NCI-H1436 treated with DMSO at 0.1 percent for 48 hours (cell line): ENCODE data around the gene MRPS18A.
"Not testable (repeated sequence)": the region's sequence is repeated elsewhere in the genome, so short reads cannot be mapped to it uniquely, and the experiment has no call there.

Experiments used
- DNase-seq: peaks from one replicate; lab custom pipeline; 2025; lab: John Stamatoyannopoulos, UW

The MRPS18A gene

DNA sequence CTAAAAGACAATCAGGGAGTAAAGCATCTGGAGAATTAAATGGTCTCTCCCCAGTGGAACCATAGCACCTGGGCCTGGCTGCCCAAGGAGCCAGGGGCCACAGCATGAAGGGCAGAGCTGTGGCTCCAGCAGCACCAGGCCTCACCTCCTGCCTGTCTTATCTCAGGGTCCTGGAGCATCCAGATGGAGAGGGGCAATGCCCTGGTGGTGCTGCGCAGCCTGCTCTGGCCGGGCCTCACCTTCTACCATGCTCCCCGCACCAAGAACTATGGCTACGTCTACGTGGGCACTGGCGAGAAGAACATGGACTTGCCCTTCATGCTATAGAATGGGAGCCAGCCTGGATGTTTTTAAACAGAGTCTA lies 17.0 kb downstream of the MRPS18A start:
- DNase-seq, result no peak

DNA sequence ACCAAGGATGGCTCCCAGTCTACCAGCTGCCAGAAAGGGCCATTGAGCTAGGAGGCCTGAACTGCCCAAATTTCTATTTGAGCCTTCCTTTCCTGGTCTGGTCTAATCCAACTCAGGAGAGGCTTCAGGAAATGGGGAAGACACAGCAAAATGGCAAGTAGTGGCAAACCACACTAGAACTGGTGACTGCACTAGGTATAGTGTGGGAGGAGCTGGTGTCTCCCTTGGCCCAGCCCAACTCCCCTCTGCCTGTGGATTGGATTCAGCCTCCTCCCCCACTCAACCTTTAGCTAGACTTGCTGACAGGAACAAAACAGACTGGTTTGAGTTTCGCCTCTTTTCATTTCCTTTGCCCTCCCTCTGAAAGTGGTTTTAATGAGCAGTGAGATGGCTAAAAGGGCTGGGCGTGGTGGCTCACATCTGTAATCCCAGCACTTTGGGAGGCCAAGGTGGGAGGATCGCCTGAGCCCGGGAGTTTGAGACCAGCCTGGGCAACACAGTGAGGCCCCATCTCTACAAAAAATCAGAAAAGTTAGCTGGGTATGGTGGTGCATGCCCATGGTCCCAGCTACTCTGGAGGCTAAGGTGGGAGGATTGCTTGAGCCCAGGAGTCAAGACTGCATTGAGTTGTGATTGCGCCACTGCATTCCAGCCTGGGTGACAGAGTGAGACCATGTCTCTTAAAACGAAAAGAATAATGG lies 17.5 kb downstream of the MRPS18A start:
- no peak for DNase-seq

DNA sequence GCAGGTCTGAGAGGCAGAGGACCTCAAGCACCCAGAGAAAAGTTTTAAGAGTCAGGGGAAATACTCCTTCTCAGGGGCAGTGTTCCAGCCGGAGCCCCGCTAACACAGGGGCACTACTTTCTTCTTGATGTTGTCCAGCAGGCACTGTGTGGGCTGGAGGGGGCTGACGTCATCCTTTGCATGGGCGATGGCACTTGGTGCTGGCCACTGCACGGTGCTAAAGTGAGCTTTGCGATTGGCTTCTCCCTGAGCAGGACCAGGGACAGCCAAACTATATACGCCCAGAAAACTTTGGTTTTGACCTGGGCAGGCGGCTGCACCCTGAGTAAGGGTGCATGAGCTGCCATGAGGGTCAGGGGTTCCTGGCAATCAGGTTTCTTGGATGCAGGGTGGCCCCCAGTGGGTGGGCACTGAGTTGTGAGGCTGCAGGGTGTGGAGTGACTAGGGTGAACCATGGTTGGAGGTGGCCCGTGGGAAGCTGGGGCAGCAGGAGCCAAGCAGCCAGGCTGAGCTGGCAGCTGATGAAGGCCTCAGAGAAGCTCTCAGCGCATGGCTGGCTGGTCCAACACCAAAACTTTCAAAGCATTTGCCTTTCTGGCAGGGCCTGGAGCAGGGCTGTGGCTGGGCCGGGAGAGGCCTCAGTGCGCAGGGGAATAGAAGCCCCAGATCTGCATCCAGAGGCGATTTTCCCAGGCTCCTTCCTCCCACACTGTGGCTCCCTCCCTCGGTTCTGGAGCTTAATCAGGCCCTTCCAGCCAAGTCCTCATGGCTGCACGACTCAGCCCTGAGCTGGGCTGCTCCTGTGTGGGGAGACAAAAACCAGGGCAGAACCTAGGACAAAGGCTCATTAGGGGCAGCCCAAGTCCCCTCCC lies 18.3 kb downstream of the MRPS18A start:
- no peak for DNase-seq

DNA sequence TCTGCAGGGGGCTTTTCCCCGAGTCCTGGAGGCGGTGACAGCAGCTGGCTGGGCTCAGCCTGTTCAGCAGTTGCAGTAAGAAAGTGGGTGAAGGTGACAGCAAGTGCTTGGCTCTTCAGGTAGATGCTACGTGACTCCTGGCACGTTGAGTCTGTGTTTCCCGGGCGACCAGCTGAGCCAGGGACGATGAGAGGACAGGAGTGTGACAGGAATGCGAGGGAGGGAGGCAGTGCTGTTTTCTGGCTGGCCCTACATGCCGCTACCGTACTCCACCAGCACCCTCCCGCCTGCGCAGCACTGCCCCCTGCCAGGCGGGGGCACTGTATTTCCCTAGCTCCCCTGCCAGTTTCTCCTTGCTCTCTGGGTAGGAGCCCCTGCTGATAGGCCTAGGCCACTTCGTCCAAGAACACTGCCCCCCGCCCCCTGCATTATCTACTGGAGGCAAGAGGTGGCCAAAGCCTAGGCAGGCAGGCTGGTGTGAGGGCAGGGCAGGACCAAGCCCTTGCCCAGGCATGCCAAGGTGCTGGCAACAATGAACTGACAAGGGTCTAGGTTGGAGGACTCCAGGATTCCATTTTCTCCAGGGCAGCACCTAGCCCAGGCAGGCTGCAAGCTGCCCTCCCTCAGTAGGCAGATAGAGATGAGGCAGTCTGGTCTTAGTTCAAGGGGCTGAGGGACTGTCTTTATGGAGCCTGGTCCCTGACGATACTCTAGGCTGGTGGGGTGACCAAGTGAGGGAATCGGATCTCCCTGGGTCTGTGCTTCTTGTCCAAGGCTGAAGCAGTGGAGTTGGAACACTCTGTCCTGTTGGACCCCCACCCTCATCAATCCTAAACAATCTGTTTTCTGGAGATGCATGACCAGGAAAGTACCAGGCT lies 19.2 kb downstream of the MRPS18A start:
- peak; percentile 74 for DNase-seq

DNA sequence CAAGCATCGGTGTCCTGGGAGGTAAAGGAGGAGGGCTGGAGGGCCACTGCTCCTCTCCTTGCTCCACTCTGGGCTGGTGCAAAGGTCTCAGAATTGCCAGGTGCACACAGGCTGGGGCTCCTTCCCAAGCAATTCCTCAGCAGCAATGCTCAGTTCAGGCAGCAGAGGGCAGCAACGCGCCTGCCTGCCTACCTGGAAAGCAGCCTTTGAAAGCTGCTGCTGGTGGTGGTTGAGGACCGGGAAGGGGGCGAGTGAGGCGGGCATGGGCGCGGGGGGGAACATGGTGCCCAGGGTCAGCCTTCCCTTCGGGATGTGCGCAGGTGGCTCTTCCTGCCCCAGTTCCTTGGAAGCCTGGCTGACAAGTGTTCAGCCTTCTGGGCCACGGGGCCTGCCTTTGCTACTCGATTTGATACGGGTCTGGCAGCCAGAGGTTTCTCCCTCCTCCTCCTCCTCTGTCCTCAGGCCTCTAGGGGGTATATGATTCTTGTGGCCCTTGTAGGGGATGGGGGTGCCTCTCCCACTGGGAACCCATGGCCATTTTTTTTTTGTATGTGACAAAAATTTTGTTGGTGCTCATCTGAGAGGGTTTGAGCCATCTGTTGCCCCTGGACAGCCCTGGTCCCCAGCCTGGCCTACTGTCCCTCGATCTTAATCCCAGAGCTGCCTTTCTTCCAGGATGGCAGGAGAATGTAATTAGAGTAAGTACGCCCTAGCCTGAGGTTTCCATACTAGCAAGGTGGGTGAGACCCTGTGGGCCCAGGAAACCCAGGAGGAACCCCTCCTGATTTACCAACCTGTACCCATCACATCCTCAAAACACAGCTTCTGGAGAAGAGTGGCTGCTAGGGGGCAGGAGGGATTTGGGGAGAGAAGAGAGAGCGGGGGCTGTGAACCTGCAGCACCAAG lies 20.1 kb downstream of the MRPS18A start:
- peak; percentile 9 for DNase-seq

DNA sequence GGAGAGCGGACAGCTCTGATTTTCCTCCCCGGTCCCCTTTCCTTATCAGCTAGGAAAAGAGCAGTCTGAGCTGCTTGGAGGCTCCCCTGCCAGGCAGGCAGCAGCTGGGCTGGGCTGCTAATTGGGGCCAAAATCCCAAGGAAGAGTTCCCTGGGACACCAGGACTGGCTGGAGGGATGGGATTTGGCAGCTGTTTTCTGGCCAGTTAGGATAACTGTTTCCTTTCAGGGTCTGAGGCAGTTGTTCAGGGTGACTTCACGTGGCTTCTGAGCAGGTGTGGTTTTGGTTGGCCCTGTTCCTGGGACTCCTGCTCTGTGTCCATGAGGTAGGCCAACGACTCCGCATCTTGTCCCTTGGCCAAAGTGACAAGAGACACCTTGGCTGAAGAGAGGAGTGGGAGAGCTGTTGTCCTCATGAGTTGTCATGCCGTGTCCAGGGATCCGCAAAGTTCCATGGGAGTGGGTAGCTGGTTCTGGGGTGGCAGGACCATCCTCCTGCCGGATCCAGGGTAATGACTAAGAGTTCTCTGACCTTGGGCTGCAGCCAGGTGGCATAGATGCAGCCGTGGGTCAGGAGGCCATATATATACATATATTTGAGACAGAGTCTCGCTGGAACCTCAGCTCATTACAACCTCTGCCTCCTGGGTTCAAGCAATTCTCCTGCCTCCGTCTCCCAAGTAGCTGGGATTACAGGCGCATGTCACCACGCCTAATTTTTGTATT lies 21.2 kb downstream of the MRPS18A start:
- no peak for DNase-seq

DNA sequence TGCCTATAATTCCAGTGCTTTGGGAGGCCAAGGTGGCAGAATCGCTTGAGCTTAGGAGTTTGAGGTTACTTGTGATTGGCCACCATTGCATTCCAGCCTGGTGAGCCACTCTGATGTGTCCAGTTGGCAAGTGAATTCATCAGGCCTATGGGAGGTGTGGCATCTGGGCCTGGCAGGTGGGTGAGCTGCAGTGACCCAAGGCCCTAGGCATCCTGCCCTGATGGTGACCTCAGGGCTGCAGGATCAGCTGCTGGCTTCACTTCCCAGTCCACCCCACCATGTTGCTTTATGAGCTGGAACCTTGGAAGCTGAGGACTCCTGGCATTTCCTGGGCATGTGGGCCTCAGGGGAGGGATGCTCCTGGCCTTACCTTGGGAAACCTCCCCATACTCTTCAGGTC lies 22.2 kb downstream of the MRPS18A start:
- DNase-seq, result no peak

DNA sequence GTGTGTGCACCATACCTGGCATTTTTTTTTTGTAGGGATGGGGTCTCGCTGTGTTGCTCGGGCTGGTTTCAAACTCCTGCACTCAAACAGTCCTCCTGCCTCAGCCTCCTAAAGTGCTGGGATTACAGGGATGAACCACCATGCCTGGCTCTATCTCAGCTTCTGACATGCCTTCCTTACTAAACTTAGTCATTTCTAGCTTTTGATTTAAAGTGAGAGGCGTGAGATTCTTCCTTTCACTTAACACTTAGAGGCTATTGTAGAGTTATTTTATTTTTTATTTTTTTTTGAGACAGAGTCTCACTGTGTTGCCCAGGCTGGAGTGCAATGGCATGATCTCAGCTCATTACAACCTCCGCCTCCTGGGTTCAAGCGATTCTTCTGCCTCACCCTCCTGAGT lies 24.6 kb downstream of the MRPS18A start:
- not testable (repeated sequence) for DNase-seq

DNA sequence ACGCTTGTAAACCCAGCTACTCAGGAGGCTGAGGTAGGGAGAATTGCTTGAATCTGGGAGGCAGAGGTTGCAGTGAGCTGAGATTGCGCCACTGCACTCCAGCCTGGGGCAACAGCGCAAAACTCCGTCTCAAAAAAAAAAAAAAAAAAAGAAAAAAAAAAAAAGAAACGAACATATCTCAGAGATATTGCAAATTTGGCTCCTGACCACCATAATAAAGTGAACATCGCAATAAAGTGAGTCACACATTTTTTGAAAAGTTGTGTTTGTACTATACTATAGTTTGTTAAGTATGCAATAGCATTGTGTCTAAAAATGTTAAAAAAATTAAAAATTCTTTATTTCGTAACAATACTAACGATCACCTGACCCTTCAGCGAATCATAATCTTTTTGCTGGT lies 29.4 kb downstream of the MRPS18A start:
- DNase-seq, result no peak

DNA sequence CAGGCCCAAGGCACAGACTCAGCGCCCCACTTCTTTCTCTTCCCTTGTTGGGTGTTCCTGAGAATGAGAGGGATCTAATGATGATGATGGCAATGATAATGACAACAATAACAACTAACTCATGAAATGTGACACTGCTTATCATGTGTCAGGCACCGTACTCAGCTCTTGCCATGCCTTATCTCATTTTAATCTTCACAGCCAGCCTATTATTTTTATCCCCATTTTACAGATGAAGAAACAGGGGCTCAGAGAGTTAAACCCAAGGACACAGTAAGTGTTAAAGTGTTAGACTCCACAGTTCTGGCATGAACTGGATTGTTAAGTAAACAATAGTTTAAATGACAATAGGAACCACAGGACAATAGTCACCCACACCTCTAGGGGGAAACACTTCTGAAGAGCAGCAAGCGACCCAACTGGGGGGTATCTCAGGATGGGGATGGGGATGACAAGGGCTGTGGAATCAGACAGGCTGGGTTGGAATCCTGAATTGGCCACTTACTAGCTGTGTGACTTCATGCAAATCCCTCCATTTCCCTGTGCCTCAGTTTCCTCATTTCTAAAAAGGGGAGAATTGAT lies 30.3 kb downstream of the MRPS18A start:
- DNase-seq, result no peak

DNA sequence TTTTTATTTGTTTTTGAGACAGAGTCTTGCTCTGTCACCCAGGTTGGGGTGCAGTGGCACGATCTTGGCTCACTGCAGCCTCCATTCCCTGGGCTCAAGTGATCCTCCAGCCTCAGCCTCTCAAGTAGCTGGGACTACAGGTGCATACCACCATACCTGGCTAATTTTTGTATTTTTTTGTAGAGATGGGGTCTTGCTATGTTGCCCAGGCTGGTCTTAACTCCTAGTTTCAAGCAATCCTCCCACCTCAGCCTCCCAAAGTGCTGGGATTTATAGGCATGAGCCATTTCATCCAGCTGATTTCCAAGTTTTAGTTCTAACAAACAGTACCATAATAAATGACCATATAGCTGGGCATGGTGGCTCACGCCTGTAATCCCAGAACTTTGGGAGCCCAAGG lies 34.8 kb downstream of the MRPS18A start:
- DNase-seq, result not testable (repeated sequence)

DNA sequence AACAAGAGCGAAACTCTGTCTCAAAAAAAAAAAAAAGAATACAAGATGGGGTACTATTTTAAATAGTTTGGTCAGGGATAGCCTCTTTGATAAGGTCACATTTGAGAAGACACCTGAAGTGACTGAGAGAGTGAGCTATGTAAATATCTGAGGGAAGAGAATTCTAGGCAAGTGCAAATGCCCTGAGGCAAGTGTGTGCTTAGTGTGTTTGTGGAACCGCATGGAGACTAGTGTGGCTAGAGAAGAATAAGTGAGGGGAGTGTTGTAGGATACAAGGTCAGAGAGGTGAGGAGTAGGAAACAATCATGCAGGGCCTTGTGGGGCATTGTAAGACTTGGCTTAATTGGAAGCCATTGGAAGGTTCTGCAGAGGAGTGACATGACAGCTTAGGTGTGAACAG lies 39.3 kb downstream of the MRPS18A start:
- DNase-seq, result no peak

DNA sequence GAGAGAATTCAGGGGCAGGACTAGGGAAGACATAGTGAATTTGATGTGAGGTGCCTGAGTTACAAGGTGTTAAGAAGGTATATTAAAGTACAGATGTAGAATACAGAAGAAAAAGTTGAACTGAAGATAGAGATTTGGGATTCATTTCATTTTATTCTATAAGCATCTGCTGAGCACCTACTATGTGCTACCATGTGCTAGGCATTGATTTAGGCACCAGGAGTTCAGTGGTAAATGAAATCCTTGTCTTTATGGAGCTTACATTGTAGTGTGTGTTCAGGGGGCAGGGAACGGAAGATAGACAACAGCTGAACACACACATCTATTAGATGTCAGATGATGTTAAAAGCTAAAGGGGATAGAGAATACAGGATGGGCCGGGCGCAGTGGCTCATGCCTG lies 40.0 kb downstream of the MRPS18A start:
- no peak for DNase-seq

DNA sequence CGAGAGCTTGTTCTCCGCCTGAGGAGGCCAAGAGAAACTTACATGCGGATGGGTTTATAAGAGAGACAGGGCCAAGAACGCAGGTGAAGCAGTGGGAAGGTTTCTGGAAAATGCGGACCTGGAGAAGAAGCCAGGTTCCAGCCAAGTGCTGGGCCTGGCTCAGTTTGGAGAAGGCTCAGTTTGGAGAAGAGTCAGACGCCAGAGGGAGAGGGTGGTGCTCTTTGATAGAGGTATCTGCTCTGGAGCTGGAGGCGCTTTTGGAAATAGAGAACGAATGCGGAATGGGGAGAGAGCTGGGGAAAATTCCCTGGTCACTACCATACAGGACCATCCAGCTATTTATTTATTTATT lies 42.0 kb downstream of the MRPS18A start:
- no peak for DNase-seq

DNA sequence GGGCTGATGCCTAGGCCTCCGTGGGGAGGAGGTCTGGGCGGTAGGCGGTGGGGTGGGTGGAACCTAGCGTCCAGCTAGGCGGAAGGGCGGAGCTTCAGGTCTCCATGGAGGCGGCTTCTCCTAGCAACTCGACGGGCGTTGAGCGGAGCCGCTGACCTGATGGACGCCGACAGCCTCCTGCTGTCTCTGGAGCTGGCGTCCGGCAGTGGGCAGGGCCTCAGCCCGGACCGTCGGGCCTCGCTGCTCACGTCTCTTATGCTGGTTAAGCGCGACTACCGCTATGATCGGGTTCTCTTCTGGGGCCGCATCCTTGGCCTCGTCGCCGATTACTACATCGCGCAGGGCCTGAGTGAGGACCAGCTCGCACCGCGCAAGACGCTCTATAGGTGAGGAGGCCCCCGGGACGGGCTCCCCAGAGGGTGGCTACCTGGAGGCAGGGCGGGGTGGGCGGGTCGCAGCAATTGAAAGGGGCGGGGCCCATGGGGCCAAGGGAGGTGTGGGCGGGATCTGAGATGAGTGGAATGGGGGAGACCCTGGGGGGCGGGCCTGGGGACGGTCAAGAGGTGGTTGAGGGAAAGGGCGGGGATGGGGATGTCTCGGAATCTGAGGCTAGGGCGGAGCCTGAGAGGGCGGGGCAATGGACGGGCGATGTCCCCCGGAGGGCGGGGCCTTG lies 42.5 kb downstream of the MRPS18A start, which contains the start of gene RSPH9:
Gene RSPH9 (plus strand): TSS at position 97 of the 673 bp plus-strand sequence. CDS start 63 bp downstream, at position 160.
- no peak for DNase-seq

DNA sequence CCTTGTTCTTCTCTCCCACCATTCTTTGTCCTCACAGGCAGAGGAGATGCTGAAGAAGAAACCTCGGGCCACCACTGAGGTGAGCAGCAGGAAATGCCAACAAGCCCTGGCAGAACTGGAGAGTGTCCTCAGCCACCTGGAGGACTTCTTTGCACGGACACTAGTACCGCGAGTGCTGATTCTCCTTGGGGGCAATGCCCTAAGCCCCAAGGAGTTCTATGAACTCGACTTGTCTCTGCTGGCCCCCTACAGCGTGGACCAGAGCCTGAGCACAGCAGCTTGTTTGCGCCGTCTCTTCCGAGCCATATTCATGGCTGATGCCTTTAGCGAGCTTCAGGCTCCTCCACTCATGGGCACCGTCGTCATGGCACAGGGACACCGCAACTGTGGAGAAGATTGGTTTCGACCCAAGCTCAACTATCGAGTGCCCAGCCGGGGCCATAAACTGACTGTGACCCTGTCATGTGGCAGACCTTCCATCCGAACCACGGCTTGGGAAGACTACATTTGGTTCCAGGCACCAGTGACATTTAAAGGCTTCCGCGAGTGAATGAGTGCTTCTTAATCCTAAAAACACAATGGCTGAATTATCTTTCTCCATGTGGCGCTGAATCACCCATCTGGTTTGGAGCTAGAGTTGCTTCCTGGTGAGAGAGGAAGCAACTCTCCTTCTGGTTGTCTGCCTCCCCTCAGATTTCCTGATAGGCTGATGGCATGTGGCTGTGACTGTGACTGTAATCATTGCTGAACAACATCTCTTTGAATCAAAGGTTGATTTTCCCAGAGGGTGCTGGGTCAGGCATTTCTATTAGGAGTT lies 47.4 kb downstream of the MRPS18A start:
- DNase-seq, result no peak

DNA sequence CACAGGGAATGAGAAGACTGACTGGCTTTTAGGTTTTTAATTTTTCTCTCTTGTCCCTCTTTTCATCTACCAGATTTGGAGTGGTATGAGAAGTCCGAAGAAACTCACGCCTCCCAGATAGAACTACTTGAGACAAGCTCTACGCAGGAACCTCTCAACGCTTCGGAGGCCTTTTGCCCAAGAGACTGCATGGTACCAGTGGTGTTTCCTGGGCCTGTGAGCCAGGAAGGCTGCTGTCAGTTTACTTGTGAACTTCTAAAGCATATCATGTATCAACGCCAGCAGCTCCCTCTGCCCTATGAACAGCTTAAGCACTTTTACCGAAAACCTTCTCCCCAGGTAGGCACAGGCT lies 51.3 kb downstream of the MRPS18A start:
- DNase-seq, result no peak

DNA sequence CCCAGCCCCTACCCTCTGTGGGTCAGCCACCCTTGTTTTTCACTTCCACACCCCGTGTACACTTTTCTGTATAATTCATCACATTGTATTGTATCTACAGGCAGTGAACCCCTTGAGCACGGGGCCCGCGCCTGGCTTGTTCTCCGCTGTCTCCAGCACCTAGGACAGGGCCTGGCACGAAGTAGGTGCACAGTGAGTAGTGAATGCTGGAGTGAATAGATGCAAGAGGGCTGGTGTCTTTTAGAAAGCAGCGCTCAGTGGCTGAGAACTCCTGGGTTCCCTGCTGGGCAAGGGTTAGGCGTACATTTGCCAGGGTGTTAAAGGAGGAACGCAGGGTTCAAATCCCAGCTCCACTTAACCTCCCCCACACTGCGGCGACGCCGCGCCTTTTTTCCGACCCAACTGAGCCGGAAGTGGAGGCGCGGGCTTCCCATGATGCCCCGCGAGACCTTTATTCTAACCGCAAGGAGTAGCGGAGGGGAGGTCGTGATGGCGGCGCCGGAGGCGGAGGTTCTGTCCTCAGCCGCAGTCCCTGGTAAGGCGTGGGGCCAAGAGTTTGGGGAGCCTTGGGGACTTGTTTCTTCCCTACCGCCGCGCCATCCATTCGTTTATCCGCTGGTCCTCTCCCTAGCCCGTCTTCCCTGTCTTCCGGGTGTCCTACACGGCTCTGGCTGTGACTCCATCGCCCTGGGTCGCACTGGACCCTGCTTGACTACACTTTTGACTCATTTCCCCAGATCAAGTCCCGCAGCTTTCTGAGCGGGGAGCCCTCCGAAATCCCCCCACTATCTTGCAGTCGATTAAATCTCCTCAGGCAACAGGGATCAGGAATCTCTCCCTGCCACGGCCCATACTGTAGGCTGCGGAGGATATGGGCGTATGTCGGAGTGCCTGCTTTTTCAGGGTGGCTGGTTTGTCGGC lies 51.9 kb downstream of the MRPS18A start, which contains the start of gene MAD2L1BP:
Gene MAD2L1BP (plus strand): TSS at position 454 of the 921 bp plus-strand sequence. CDS start 36 bp downstream, at position 490.
- peak; percentile 51 for DNase-seq
